Stomach (tissue), 9 donors: ENCODE results near the gene RAB31. TPM values are rescaled to one million over a fixed set of nuclear protein-coding genes. Genes with fewer than 3 reads are reported as not detected.
A peak's percentile ranks its signal among the peaks of the same experiment; 100 is the strongest.

Experiments
- DNase-seq, 2 donors: peaks; one replicate each; pipeline versions ENCODE4 v3.0.0 to v3.0.0-alpha.2; 2013 to 2019
- H3K27ac ChIP-seq, 5 donors: fragments of 200-600 bp in 4 of 5; sonication (generic) in 4 of 5; one replicate each; pipeline ENCODE4 v1.5.1; 2013 to 2019; ENCODE audit warnings: mild to moderate bottlenecking in 1 of 5, moderate library complexity in 1 of 5
- H3K27me3 ChIP-seq, 3 donors: fragments of 200-600 bp; sonication (generic); one replicate each; pipeline ENCODE4 v1.5.1; 2017 to 2019; ENCODE audit warnings: mixed run types in 1 of 3
- H3K36me3 ChIP-seq, 4 donors: fragments of 200-600 bp; sonication (generic); 1 replicate in 3 of 4; 2 replicates in 1 of 4; pipeline ENCODE4 v1.5.1; 2016 to 2019
- H3K4me1 ChIP-seq, 4 donors: fragments of 200-600 bp; sonication (generic); one replicate each; pipeline ENCODE4 v1.5.1; 2016 to 2019
- H3K4me3 ChIP-seq, 4 donors: fragments of 200-600 bp; sonication (generic) in 3 of 4; one replicate each; pipeline ENCODE4 v1.5.1; 2016 to 2019; ENCODE audit warnings: mild to moderate bottlenecking in 1 of 4
- H3K9me3 ChIP-seq, 4 donors: fragments of 200-600 bp; sonication (generic); one replicate each; pipeline ENCODE4 v1.5.1; 2016 to 2019
- EP300 ChIP-seq: sonication (generic); formaldehyde crosslinking; IDR thresholded peaks from one replicate; pipeline ENCODE4 v1.6.1; 2017; ENCODE audit warnings: antibody characterized with exemption
- POLR2A ChIP-seq, 4 donors: fragments of 450-650 bp; IDR thresholded peaks; one replicate each; pipeline ENCODE4 v1.6.1; 2016; ENCODE audit warnings: antibody characterized with exemption in 4 of 4, control low read depth in 2 of 4, mild to moderate bottlenecking in 1 of 4, moderate library complexity in 1 of 4
- POLR2AphosphoS5 ChIP-seq, 3 donors: sonication (generic); formaldehyde crosslinking; IDR thresholded peaks; one replicate each; pipeline ENCODE4 v1.6.1; 2016; ENCODE audit warnings: antibody characterized with exemption in 3 of 3
- WGBS, 5 donors: extraction: QIAGEN DNeasy Blood & Tissue Kit in 3 of 5; methylation state at CpG; one replicate each; pipeline versions ENCODE4 v1.1.5 to v1.1.7; 2013 to 2018; 5-methylcytosine and 5-hydroxymethylcytosine counted together
- intact Hi-C: fragments of 100-400 bp; cut with DNase I; formaldehyde crosslinking; loops from one replicate; pipeline ENCODE4 v1.15.1; 2023; ENCODE audit warnings: low total_unique reads
- polyA plus RNA-seq, 3 donors: library from polyadenylated mRNA; stranded (reverse); fragments of 200-250 nt; gene quantifications; one replicate each; pipeline ENCODE4 v1.2.3, GENCODE V29; 2013
- total RNA-seq, 5 donors: library from RNA; depleted of rRNA; stranded (reverse); fragments of >200 nt; gene quantifications; one replicate each; pipeline versions ENCODE4 v1.1.0 to v1.2.3, GENCODE V29; 2014 to 2016
- TF ChIP-seq, protein P1 (sequence below), 7 experiments: fragments of 450-650 bp in 4 of 7; fragments of 200-600 bp in 3 of 7; sonication (generic) in 3 of 7; IDR thresholded peaks; one replicate each; pipeline ENCODE4 v1.5.1; 2016 to 2019; ENCODE audit warnings: antibody characterized with exemption in 7 of 7, control low read depth in 2 of 7, mild to moderate bottlenecking in 1 of 7
- donor health status: healthy with polysubstance abuse.
- donor health status: Bipolar disorder and iron deficiency.
- donor health status: healthy.

Gene RAB31
- total and polyA plus RNA-seq, 8 donors = 10.1 to 65.5 (median 36.8) TPM

- Histone ChIP-seq H3K27ac (no peak overlapping the region), H3K4me3 (no peak overlapping the region), H3K27me3 (no peaks in the 10 kb centered on the region), H3K4me1 (peaks cover 0 to 19% (median 3%) of the 10 kb centered on the region in 4 donors), H3K36me3 (no peaks in the 10 kb centered on the region), H3K9me3 (no peaks in the 10 kb centered on the region)
- DNase-seq = no peak
- intact Hi-C loops = no loop called here
- WGBS, 5 donors = 61 to 86% (median 78%) methylated on average over 9 of the region's 9 CpGs
- TF ChIP-seq, protein P1, sequence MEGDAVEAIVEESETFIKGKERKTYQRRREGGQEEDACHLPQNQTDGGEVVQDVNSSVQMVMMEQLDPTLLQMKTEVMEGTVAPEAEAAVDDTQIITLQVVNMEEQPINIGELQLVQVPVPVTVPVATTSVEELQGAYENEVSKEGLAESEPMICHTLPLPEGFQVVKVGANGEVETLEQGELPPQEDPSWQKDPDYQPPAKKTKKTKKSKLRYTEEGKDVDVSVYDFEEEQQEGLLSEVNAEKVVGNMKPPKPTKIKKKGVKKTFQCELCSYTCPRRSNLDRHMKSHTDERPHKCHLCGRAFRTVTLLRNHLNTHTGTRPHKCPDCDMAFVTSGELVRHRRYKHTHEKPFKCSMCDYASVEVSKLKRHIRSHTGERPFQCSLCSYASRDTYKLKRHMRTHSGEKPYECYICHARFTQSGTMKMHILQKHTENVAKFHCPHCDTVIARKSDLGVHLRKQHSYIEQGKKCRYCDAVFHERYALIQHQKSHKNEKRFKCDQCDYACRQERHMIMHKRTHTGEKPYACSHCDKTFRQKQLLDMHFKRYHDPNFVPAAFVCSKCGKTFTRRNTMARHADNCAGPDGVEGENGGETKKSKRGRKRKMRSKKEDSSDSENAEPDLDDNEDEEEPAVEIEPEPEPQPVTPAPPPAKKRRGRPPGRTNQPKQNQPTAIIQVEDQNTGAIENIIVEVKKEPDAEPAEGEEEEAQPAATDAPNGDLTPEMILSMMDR (IDR thresholded peaks at IDR 0.05) = no peak
- TF ChIP-seq EP300 (no peak), POLR2AphosphoS5 (IDR thresholded peaks at IDR 0.05) (no peak), POLR2A (IDR thresholded peaks at IDR 0.05) (no peak)
These were observed 11.0 kb upstream of the RAB31 start for GRCh38 chr18:9697121-9697520.

DNA sequence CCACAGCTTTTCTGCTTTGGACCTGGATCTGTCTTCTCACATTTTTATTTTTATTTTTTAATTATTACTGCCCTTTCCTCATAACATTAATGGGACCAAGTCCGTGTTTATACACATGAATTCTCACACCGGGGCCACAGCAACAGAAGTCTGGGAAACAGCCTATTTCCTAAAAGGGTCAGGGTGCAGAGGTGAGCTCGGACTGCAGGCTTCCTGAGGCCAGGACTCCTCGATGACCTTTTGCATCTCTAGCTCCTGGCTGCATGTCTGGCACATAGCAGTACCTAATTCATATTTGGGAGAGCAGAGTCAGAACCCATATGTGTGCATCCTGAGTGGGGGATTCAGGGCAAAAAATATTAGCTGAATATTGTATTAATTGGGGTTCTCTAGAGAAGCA is 9.6 kb upstream of the RAB31 start:
- Histone ChIP-seq H3K9me3 (no peaks in the 10 kb centered on the region), H3K4me3 (no peak overlapping the region), H3K4me1 (peaks cover 0 to 19% (median 3%) of the 10 kb centered on the region in 4 donors), H3K27ac (no peak overlapping the region), H3K36me3 (no peaks in the 10 kb centered on the region), H3K27me3 (no peaks in the 10 kb centered on the region)
- TF ChIP-seq POLR2A (IDR thresholded peaks at IDR 0.05) (no peak), EP300 (no peak), POLR2AphosphoS5 (IDR thresholded peaks at IDR 0.05) (no peak)
- TF ChIP-seq, protein P1 (IDR thresholded peaks at IDR 0.05) = no peak
- no peak for DNase-seq
- 81 to 94% (median 91%) methylated on average over 4 of the region's 4 CpGs for WGBS, 5 donors
- intact Hi-C loops = no loop called here

DNA sequence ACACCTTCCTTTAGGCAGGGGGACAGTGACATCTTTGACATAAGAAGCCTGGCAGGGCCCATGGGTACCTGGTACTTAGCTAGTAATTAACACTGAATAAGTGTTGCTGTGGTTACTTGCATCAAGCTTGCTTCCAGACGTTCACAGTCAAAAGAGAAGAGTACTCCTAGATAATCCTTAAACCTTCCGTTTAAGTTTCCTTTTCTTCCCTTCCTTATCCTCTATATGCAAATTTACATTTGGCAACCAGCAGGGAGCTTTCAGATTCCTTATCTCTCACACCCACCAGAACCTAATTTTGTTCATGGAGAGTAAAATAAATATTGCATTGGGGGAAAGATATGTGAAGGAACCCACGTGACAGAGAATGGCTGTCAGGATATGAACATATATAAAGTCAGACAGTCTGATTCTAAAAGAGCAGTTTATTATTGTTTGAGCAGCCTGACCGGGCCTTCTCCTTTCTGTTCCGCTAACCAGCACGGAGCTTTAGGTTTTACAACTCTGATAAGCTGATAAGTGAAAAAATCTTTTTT is 7.8 kb upstream of the RAB31 start:
- peaks cover 0 to 30% (median 3%) of the 10 kb centered on the region in 4 donors for H3K4me1 ChIP-seq
- intact Hi-C loops = no loop called here
- H3K27me3 ChIP-seq = no peaks in the 10 kb centered on the region
- WGBS, 5 donors = 22 to 36% (median 34%) methylated on average over 6 of the region's 6 CpGs
- H3K4me3 ChIP-seq = no peak overlapping the region
- H3K36me3 ChIP-seq = no peaks in the 10 kb centered on the region
- H3K27ac ChIP-seq = no peak overlapping the region
- DNase-seq = peak in 1 of 2 donors; percentile 36
- TF ChIP-seq, protein P1 (IDR thresholded peaks at IDR 0.05) = no peak
- TF ChIP-seq POLR2AphosphoS5 (IDR thresholded peaks at IDR 0.05) (no peak), EP300 (no peak), POLR2A (IDR thresholded peaks at IDR 0.05) (no peak)
- no peaks in the 10 kb centered on the region for H3K9me3 ChIP-seq

DNA sequence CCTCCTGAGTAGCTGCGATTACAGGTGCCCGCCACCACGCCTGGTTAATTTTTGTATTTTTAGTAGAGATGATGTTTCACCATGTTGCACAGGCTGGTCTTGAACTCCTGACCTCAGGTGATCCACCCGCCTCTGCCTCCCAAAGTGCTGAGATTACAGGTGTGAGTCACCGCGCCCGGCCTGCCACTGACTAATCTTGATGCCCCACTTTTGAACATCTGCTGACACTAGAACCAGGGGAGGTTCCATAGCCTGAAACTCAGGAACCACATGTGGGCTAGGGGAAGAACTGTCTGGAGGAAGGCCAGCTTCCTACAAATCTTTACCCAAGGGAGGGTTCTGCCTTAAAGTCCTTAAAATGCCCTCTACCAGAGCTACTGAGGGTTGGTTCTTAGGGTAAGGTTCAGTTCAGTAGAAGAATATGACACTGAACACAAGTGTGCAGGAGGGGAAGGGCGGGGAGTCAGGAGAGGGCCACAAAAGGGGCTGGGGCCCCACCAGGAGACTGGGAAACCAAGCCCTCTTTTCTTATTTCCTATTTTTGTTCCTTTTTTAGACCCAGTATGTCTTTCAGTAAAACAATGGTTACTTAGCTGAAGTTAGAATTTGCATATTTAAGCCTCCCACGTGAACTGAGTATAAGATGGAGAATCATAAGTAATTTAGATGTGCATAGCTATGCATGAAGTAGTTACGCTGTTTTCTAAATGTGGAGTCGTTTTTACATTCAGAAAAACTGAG is 6.3 kb upstream of the RAB31 start:
- WGBS, 5 donors = 72 to 84% (median 81%) methylated on average over 11 of the region's 11 CpGs
- DNase-seq = no peak

More for the DNA sequence above, 6.3 kb upstream of the RAB31 start:
- H3K36me3 ChIP-seq = no peaks in the 10 kb centered on the region
- TF ChIP-seq, protein P1 (IDR thresholded peaks at IDR 0.05) = no peak
- TF ChIP-seq POLR2A (IDR thresholded peaks at IDR 0.05) = no peak
- no peak for TF ChIP-seq POLR2AphosphoS5 (IDR thresholded peaks at IDR 0.05)
- no peak for TF ChIP-seq EP300
- H3K4me1 ChIP-seq = peaks cover 0 to 45% (median 6%) of the 10 kb centered on the region in 4 donors
- no peak overlapping the region for H3K27ac ChIP-seq
- intact Hi-C loops = no loop called here
- H3K27me3 ChIP-seq = no peaks in the 10 kb centered on the region
- no peak overlapping the region for H3K4me3 ChIP-seq
- no peaks in the 10 kb centered on the region for H3K9me3 ChIP-seq
